A549 (cell line): Measurements from ENCODE around the gene SLC6A19. TPM values are rescaled to one million over a fixed set of nuclear protein-coding genes. Genes with fewer than 3 reads are reported as not detected.

ENCODE experiments used
- ATAC-seq, 2 experiments: fragments of 200-7000 bp in 1 of 2; fragments of >200 bp in 1 of 2; cut with Nextera tagmentation in 1 of 2; cut with Tn5 transposase in 1 of 2; 3 replicates each; pipeline versions ENCODE4 v1.8.0 to v1.9.1; 2018 to 2020; ENCODE audit warnings: mild to moderate bottlenecking in 1 of 2, moderate library complexity in 1 of 2
- CTCF ChIA-PET: fragments of 300-600 bp; sonication (Branson Sonifier 250); formaldehyde crosslinking; extraction: SDS; loops from one replicate; lab custom pipeline; 2021; ENCODE audit warnings: antibody characterized with exemption, inconsistent platforms; lab: Yijun Ruan, JAX
- POLR2A ChIA-PET: fragments of 350-600 bp; formaldehyde crosslinking; extraction: SDS; loops from one replicate; lab custom pipeline; 2021; ENCODE audit warnings: antibody characterized with exemption, inconsistent platforms; lab: Yijun Ruan, JAX
- DNase-seq, 2 experiments: peaks; one replicate each; pipeline versions ENCODE4 v3.0.0 to v3.0.0-alpha.2; 2011 to 2016; ENCODE audit warnings: low read depth in 1 of 2, low spot score in 1 of 2
- FAIRE-seq: peaks from 2 replicates; lab custom pipeline; 2011; peaks lifted over from hg19 to GRCh38; lab: Jason Lieb, UNC
- H3K27ac ChIP-seq, 2 experiments: fragments of >200 bp; sonication (Bioruptor Twin); formaldehyde crosslinking; 3 replicates each; pipeline ENCODE4 v1.5.1; 2016 to 2017
- H3K4me1 ChIP-seq: fragments of >200 bp; sonication (Bioruptor Twin); formaldehyde crosslinking; 3 replicates; pipeline ENCODE4 v1.6.1; 2016
- H3K4me2 ChIP-seq: fragments of >200 bp; sonication (Bioruptor Twin); formaldehyde crosslinking; 3 replicates; pipeline ENCODE4 v1.6.1; 2016
- H3K4me3 ChIP-seq: fragments of >200 bp; sonication (Bioruptor Twin); formaldehyde crosslinking; 3 replicates; pipeline ENCODE4 v1.5.1; 2016
- H3K9me3 ChIP-seq: fragments of >200 bp; sonication (Bioruptor Twin); formaldehyde crosslinking; 3 replicates; pipeline ENCODE4 v1.6.1; 2016
- CBX2 ChIP-seq: fragments of 200-600 bp; sonication (generic); IDR thresholded peaks from 2 replicates; pipeline ENCODE4 v1.6.1; 2016; ENCODE audit warnings: low read depth, mild to moderate bottlenecking, borderline replicate concordance
- CHD4 ChIP-seq: fragments of 200-600 bp; sonication (generic); IDR thresholded peaks from 2 replicates; pipeline ENCODE4 v1.6.1; 2016; ENCODE audit warnings: antibody characterized with exemption, mild to moderate bottlenecking, borderline replicate concordance
- EHMT2 ChIP-seq: fragments of 200-600 bp; sonication (generic); IDR thresholded peaks from 2 replicates; pipeline ENCODE4 v1.6.1; 2016; ENCODE audit warnings: antibody characterized with exemption, low read depth, mild to moderate bottlenecking, moderate library complexity
- FOSL2 ChIP-seq, 2 experiments: fragments of 450-650 bp in 1 of 2; fragments of >200 bp in 1 of 2; sonication (Bioruptor Twin) in 1 of 2; formaldehyde crosslinking; IDR thresholded peaks; 2 replicates each; pipeline versions ENCODE4 v1.5.0 to v1.6.1; 2016 to 2020; ENCODE audit warnings: mild to moderate bottlenecking in 1 of 2, moderate library complexity in 1 of 2
- HEYL ChIP-seq: fragments of 250-450 bp; sonication (Bioruptor Pico); IDR thresholded peaks from 2 replicates; pipeline ENCODE4 v1.8.0; 2021; ENCODE audit warnings: mild to moderate bottlenecking, moderate library complexity
- HOXA7 ChIP-seq: fragments of 250-450 bp; sonication (Bioruptor Pico); IDR thresholded peaks from 2 replicates; pipeline ENCODE4 v1.5.0; 2020; ENCODE audit warnings: mild to moderate bottlenecking, moderate library complexity
- KDM1A ChIP-seq: fragments of 200-600 bp; sonication (generic); IDR thresholded peaks from 2 replicates; pipeline ENCODE4 v1.6.1; 2016; ENCODE audit warnings: low read depth, mild to moderate bottlenecking
- KDM5A ChIP-seq: fragments of 200-600 bp; sonication (generic); IDR thresholded peaks from 2 replicates; pipeline ENCODE4 v1.6.1; 2016; ENCODE audit warnings: antibody characterized with exemption, mild to moderate bottlenecking
- MAFK ChIP-seq: fragments of 450-650 bp; IDR thresholded peaks from 2 replicates; pipeline ENCODE4 v1.6.1; 2014; ENCODE audit not compliant: partially characterized antibody
- MAZ ChIP-seq: fragments of 150-350 bp; IDR thresholded peaks from 2 replicates; pipeline ENCODE4 v1.6.1; 2014; ENCODE audit warnings: antibody characterized with exemption, low read depth, low read length, borderline replicate concordance
- PHF8 ChIP-seq: fragments of 200-600 bp; sonication (generic); IDR thresholded peaks from 2 replicates; pipeline ENCODE4 v1.6.1; 2016; ENCODE audit warnings: low read depth, mild to moderate bottlenecking, antibody characterized with exemption, moderate library complexity, borderline replicate concordance
- RFX5 ChIP-seq: fragments of 450-650 bp; IDR thresholded peaks from 2 replicates; pipeline ENCODE4 v1.7.1; 2014; ENCODE audit warnings: antibody characterized with exemption, mild to moderate bottlenecking, moderate library complexity
- USF2 ChIP-seq: fragments of 450-650 bp; IDR thresholded peaks from 2 replicates; pipeline ENCODE4 v1.6.1; 2014; ENCODE audit warnings: antibody characterized with exemption
- ZC3H11A ChIP-seq: fragments of 450-650 bp; IDR thresholded peaks from 2 replicates; pipeline ENCODE4 v1.6.1; 2014; ENCODE audit warnings: antibody characterized with exemption, mild to moderate bottlenecking
- ZSCAN20 ChIP-seq: fragments of 250-450 bp; sonication (Bioruptor Pico); IDR thresholded peaks from 2 replicates; pipeline ENCODE4 v1.8.0; 2022; ENCODE audit warnings: mild to moderate bottlenecking, moderate library complexity
- WGBS: methylation state at CpG from one replicate; pipeline ENCODE4 v1.1.6; 2017; ENCODE audit errors: missing lambda C conversion rate; 5-methylcytosine and 5-hydroxymethylcytosine counted together
- polyA plus RNA-seq, 4 experiments: library from polyadenylated mRNA; depleted of rRNA in 3 of 4; stranded (reverse); fragments of >200 nt; fragmentation: RNase III in 1 of 4; extraction: RNeasy Plus Mini Kit Qiagen cat#74134 plus additional on column Dnase treatment in 1 of 4; gene quantifications; 2 replicates in 3 of 4; 3 replicates in 1 of 4; pipeline ENCODE4 v1.2.3, GENCODE V29; 2011 to 2017
- TF ChIP-seq, protein P1 (sequence below): fragments of 200-600 bp; sonication (generic); IDR thresholded peaks from 2 replicates; pipeline ENCODE4 v1.6.1; 2016; ENCODE audit warnings: antibody characterized with exemption, mild to moderate bottlenecking, moderate library complexity
- TF ChIP-seq, protein P2 (sequence below): fragments of 250-450 bp; sonication (Bioruptor Pico); IDR thresholded peaks from 2 replicates; pipeline ENCODE4 v1.5.0; 2021; ENCODE audit warnings: mild to moderate bottlenecking, moderate library complexity, borderline replicate concordance

The SLC6A19 gene
- polyA plus RNA-seq, 2 of the 4 experiments (the other 2 are of a cell fraction): 0.01 TPM; not detected in 1

- CTCF ChIA-PET: interaction anchor here (0.6 to 5.6 kb wide), 25 partner anchors 15 to 445 kb away, joined by 3 to 63 read pairs (median 4); no protein-coding TSS in a partner anchor
- DNase-seq (no peak), FAIRE-seq (no peak), ATAC-seq (peak; percentile 22 to 40; a peak in 4 of 6 replicates)
- 52% methylated on average over 2 of the region's 2 CpGs for WGBS
- H3K9me3 ChIP-seq: no peaks in the 10 kb centered on the region
- H3K27ac ChIP-seq: no peak overlapping the region
- no peaks in the 10 kb centered on the region for H3K4me1 ChIP-seq
- no peak overlapping the region for H3K4me2 ChIP-seq
- H3K4me3 ChIP-seq: no peak overlapping the region
- TF ChIP-seq CBX2: no peak
- TF ChIP-seq, protein P1, sequence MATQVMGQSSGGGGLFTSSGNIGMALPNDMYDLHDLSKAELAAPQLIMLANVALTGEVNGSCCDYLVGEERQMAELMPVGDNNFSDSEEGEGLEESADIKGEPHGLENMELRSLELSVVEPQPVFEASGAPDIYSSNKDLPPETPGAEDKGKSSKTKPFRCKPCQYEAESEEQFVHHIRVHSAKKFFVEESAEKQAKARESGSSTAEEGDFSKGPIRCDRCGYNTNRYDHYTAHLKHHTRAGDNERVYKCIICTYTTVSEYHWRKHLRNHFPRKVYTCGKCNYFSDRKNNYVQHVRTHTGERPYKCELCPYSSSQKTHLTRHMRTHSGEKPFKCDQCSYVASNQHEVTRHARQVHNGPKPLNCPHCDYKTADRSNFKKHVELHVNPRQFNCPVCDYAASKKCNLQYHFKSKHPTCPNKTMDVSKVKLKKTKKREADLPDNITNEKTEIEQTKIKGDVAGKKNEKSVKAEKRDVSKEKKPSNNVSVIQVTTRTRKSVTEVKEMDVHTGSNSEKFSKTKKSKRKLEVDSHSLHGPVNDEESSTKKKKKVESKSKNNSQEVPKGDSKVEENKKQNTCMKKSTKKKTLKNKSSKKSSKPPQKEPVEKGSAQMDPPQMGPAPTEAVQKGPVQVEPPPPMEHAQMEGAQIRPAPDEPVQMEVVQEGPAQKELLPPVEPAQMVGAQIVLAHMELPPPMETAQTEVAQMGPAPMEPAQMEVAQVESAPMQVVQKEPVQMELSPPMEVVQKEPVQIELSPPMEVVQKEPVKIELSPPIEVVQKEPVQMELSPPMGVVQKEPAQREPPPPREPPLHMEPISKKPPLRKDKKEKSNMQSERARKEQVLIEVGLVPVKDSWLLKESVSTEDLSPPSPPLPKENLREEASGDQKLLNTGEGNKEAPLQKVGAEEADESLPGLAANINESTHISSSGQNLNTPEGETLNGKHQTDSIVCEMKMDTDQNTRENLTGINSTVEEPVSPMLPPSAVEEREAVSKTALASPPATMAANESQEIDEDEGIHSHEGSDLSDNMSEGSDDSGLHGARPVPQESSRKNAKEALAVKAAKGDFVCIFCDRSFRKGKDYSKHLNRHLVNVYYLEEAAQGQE: no peak
- no peak for TF ChIP-seq KDM5A
- TF ChIP-seq CHD4: no peak
- POLR2A ChIA-PET: no interaction called here
These were observed 8.1 kb downstream of the SLC6A19 start for GRCh38 chr5:1209489-1209852.

GRCh38 chr5:1209896-1210776 lies 8.7 kb downstream of the SLC6A19 start:
- Histone ChIP-seq H3K9me3 (no peaks in the 10 kb centered on the region), H3K4me2 (no peak overlapping the region), H3K4me1 (no peaks in the 10 kb centered on the region), H3K27ac (no peak overlapping the region), H3K4me3 (no peak overlapping the region)
- DNase-seq: no peak
- POLR2A ChIA-PET: no interaction called here
- no peak for TF ChIP-seq FOSL2 (IDR thresholded peaks at IDR 0.05)
- TF ChIP-seq FOSL2 (CRISPR knock-in tag; IDR thresholded peaks at IDR 0.05): no peak
- no peak for TF ChIP-seq HOXA7 (CRISPR knock-in tag)
- no peak for TF ChIP-seq ZC3H11A
- TF ChIP-seq HEYL (CRISPR knock-in tag): no peak
- TF ChIP-seq CHD4: no peak
- no peak for TF ChIP-seq USF2
- no peak for TF ChIP-seq PHF8
- TF ChIP-seq, protein P1: no peak
- TF ChIP-seq MAZ: no peak
- TF ChIP-seq EHMT2: no peak
- TF ChIP-seq MAFK: no peak
- no peak for TF ChIP-seq ZSCAN20 (CRISPR knock-in tag)
- no peak for TF ChIP-seq RFX5
- TF ChIP-seq, protein P2, sequence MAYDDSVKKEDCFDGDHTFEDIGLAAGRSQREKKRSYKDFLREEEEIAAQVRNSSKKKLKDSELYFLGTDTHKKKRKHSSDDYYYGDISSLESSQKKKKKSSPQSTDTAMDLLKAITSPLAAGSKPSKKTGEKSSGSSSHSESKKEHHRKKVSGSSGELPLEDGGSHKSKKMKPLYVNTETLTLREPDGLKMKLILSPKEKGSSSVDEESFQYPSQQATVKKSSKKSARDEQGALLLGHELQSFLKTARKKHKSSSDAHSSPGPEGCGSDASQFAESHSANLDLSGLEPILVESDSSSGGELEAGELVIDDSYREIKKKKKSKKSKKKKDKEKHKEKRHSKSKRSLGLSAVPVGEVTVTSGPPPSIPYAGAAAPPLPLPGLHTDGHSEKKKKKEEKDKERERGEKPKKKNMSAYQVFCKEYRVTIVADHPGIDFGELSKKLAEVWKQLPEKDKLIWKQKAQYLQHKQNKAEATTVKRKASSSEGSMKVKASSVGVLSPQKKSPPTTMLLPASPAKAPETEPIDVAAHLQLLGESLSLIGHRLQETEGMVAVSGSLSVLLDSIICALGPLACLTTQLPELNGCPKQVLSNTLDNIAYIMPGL (CRISPR knock-in tag): no peak
- no peak for TF ChIP-seq KDM1A
- FAIRE-seq: no peak
- 63% methylated on average over 18 of the region's 21 CpGs for WGBS
- CTCF ChIA-PET: interaction anchor here (2.4 to 5.6 kb wide), 3 partner anchors 27 to 444 kb away, joined by 9 to 63 read pairs (median 16); no protein-coding TSS in a partner anchor
- ATAC-seq: no peak
